ENCODE measurements around the gene ANK3. TPM values are rescaled to one million over a fixed set of nuclear protein-coding genes. Genes with fewer than 3 reads are reported as not detected.
A peak's percentile ranks its signal among the peaks of the same experiment; 100 is the strongest.

The ANK3 gene
- total RNA-seq, 1 experiment from 2014 or later = 9.6 TPM

- DNase-seq (ENCODE audit: low spot score) = no peak
- in situ Hi-C loops (cut with HindIII; ENCODE audit: low sequenced_read_pairs) = no loop called here
Measured at GRCh38 chr10:60098677-60099601, 290.7 kb downstream of the ANK3 start.

- in situ Hi-C loops (cut with HindIII; ENCODE audit: low sequenced_read_pairs) = no loop called here
- no peak for DNase-seq (ENCODE audit: low spot score)
Measured at GRCh38 chr10:60096761-60097513, 292.7 kb downstream of the ANK3 start.

GRCh38 chr10:60093317-60093716 lies 296.4 kb downstream of the ANK3 start:
- in situ Hi-C loops (cut with HindIII; ENCODE audit: low sequenced_read_pairs) = no loop called here
- DNase-seq (ENCODE audit: low spot score) = no peak

GRCh38 chr10:60086862-60087261 lies 302.8 kb downstream of the ANK3 start:
- in situ Hi-C loops (cut with HindIII; ENCODE audit: low sequenced_read_pairs) = no loop called here
- DNase-seq (ENCODE audit: low spot score) = no peak

GRCh38 chr10:60086421-60086820 lies 303.3 kb downstream of the ANK3 start:
- no peak for DNase-seq (ENCODE audit: low spot score)
- in situ Hi-C loops (cut with HindIII; ENCODE audit: low sequenced_read_pairs) = no loop called here

GRCh38 chr10:60082744-60083344 lies 306.8 kb downstream of the ANK3 start:
- DNase-seq (ENCODE audit: low spot score) = no peak
- in situ Hi-C loops (cut with HindIII; ENCODE audit: low sequenced_read_pairs) = no loop called here

- in situ Hi-C loops (cut with HindIII; ENCODE audit: low sequenced_read_pairs) = no loop called here
Measured at GRCh38 chr10:60082341-60082740, 307.3 kb downstream of the ANK3 start.

GRCh38 chr10:60073781-60074656 lies 315.7 kb downstream of the ANK3 start:
- in situ Hi-C loops (cut with HindIII; ENCODE audit: low sequenced_read_pairs) = no loop called here

More at GRCh38 chr10:60082341-60082740, 307.3 kb downstream of the ANK3 start:
- no peak for DNase-seq (ENCODE audit: low spot score)

GRCh38 chr10:60073397-60073780 lies 316.3 kb downstream of the ANK3 start:
- DNase-seq (ENCODE audit: low spot score) = no peak
- in situ Hi-C loops (cut with HindIII; ENCODE audit: low sequenced_read_pairs) = no loop called here

More at GRCh38 chr10:60073781-60074656, 315.7 kb downstream of the ANK3 start:
- no peak for DNase-seq (ENCODE audit: low spot score)

GRCh38 chr10:60069311-60069710 lies 320.4 kb downstream of the ANK3 start:
- in situ Hi-C loops (cut with HindIII; ENCODE audit: low sequenced_read_pairs) = no loop called here
- no peak for DNase-seq (ENCODE audit: low spot score)

- DNase-seq (ENCODE audit: low spot score) = no peak
- in situ Hi-C loops (cut with HindIII; ENCODE audit: low sequenced_read_pairs) = no loop called here
Measured at GRCh38 chr10:60050366-60050765, 339.3 kb downstream of the ANK3 start.

GRCh38 chr10:60048091-60048501 lies 341.6 kb downstream of the ANK3 start:
- in situ Hi-C loops (cut with HindIII; ENCODE audit: low sequenced_read_pairs) = no loop called here
- DNase-seq (ENCODE audit: low spot score) = peak; percentile 81

GRCh38 chr10:60045571-60045970 lies 344.1 kb downstream of the ANK3 start:
- in situ Hi-C loops (cut with HindIII; ENCODE audit: low sequenced_read_pairs) = no loop called here
- no peak for DNase-seq (ENCODE audit: low spot score)

- in situ Hi-C loops (cut with HindIII; ENCODE audit: low sequenced_read_pairs) = no loop called here
- no peak for DNase-seq (ENCODE audit: low spot score)
Measured at GRCh38 chr10:60044971-60045370, 344.7 kb downstream of the ANK3 start.

GRCh38 chr10:60044242-60044641 lies 345.4 kb downstream of the ANK3 start:
- in situ Hi-C loops (cut with HindIII; ENCODE audit: low sequenced_read_pairs) = no loop called here
- DNase-seq (ENCODE audit: low spot score) = no peak

- in situ Hi-C loops (cut with HindIII; ENCODE audit: low sequenced_read_pairs) = no loop called here
Measured at GRCh38 chr10:60043561-60044241, 346.0 kb downstream of the ANK3 start.

GRCh38 chr10:60042914-60043313 lies 346.8 kb downstream of the ANK3 start:
- DNase-seq (ENCODE audit: low spot score) = no peak
- in situ Hi-C loops (cut with HindIII; ENCODE audit: low sequenced_read_pairs) = no loop called here

More at GRCh38 chr10:60043561-60044241, 346.0 kb downstream of the ANK3 start:
- DNase-seq (ENCODE audit: low spot score) = no peak

GRCh38 chr10:60042262-60042661 lies 347.4 kb downstream of the ANK3 start:
- DNase-seq (ENCODE audit: low spot score) = no peak
- in situ Hi-C loops (cut with HindIII; ENCODE audit: low sequenced_read_pairs) = no loop called here

All from G401 (cell line).